NCI-H82 (cell line): ENCODE measurements around the gene PKNOX2.

ENCODE experiments used
- DNase-seq: peaks from one replicate; lab custom pipeline; 2025; lab: John Stamatoyannopoulos, UW

The PKNOX2 gene

DNA sequence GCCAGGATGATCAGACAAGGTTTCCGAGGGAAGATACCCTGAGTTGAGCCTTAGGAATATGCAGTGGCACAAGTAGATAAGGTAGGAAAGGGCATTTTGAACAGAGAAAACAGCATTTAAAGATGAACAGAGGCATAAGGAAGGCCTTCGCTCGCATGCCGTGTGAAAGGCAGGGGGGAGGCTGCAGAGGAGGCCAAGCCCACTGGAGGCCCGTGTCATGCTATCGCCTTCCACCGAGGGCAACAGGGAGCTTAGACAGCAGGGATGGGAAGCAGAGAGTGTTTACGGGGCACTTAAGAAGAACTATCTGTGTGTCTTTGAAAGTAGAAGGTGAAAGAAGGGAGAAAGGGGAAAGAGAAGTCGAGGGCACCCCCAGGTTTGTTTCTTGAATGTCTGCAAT is 148.3 kb downstream of the PKNOX2 start:
- no peak for DNase-seq

DNA sequence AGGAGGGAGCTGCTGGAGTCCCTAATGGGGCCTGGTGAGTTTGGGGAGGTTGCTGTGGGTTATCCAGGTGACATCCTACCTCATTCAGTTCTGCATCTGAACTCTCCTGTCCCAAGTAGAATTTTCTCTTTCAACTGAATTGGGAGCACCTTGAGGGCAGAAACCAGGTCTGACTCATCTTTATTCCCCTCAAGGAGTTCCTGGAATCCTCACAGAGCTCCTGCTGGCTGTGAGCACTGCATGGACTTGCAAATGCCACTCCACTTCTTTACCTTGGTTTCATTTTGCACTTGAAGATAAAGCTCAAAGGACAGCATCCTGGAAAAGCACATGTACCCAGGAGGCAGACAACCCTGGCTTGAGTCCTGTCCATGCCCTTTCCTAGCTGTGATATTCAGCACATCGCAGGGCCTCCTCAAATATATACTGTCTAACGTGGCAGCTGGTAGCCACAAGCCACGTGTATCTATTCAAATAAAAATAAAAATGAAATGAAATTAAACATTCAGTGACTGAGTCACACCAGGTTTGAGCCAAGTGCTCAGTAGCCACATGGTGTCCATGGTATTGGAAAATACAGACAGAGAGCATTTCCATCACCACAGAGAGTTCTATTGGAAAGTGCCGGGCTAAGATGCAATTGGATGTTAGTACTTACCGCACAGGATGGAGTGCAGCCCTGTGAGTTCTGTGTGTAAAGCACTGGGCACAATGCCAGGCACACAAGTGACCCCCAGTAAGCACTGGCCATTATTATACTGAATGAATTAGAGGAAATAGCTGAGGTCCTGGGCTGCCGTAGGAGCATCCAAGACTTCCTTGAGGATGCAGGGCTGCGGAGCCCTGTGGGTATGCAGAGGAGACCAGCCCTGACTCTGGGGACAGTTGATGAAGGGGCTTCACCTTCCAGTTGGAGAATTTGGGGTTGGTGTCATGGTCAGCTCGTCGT is 149.0 kb downstream of the PKNOX2 start:
- no peak for DNase-seq

DNA sequence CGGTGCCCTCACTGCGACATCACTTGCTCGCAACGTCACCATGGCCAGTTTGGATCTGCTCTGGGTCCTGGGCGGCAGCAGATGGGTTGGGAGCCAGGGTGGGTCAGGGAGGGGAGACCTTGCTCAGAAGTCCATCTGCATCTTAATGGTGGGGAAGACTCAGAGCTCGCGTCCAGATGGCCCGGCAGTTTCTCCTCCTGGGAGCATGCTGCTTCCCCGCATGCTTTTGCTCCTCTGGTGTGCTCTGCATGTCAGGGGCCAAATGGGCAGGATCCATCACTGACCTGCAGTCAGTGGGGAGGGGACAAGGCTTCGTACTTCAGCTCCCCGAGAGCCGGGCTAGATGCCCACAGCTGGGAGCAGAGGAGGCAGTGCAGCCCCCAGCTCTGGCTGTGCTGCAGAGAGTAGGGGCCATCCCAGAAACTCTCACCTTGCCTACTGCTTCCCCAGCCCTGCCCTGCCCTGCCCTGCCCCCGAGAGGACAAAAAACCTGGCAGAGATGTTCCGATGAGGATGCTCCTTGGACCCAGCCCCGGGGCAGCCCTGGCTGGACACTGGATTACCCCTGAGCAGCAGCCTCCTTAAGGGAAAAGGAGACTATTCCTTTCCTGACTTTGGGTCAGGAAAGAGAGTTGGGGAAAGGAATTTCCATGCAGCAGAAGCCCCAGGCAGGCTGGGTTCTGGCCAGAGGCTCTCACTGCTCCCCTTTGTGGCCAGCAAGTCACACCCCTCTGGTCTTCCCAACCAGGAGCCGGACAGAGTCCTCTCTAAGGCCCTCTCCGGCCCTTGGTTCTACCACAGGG is 149.9 kb downstream of the PKNOX2 start:
- DNase-seq: no peak

DNA sequence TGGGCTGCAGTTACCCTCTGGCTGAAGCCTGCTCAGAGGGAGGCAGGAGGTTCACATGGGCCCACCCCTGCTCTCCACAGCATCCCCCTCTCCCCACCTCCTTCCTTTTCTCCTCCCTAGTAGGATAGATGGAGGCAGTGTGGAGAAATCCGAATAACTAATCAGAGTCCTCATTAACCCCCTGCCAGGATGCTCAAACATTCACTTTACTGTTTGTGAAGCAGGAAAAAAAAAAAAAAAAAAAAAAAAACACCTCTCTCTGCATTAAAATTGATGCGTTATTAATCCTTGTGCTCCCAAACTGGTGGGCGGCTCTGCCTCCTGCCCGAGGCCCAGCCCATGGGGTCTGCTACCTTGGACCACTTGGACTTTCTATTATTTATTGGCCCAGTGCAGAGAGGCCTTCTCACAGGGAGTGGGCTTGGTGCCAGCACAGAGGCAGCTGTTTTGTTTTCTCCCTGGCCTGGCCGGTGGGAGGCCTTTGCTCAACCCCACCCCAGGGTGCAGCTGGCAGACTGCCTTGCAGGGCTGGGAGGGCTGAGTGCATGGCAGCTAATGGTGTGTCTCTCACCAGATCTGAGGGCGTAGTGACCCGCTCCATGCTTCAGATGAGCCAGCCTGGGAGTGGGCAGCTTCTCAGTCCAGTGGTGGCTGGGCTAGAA is 150.7 kb downstream of the PKNOX2 start:
- no peak for DNase-seq

DNA sequence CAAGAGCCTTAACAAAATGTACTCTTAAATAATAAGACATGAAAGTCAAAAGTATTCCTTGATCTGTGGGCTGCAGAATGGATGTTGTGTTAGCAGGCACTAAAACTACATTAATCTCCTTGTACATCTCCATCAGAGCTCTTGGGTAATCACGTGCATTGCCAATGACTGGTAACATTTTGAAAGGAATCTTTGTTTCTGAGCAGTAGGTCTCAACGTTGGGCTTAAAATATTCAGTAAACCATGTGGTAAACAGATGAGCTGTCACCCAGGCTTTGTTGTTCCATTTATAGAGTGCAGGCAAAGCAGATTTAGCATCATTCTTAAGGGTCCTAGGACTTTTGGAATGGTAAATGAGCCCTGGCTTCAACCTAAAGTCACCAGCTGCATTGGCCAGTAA is 152.9 kb downstream of the PKNOX2 start:
- no peak for DNase-seq

DNA sequence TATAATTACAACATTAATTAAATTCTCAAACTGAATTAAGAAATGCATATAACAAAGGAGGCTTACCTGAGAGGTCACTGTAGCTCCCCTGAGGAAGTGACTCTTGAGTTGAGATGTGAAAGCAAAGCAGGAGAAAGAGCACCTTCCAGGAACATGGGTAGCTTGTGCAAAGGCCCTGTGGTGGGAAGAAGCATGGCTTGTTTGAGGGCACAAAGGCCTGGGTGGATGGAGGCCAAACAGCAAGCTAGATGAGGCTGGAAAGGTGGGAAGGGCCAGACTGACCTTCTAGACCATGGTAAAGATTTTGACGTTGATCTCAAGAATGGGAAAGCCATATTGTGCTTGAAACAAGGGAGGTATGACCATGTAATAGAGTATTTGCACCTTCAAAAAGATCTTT is 155.1 kb downstream of the PKNOX2 start:
- DNase-seq: no peak

DNA sequence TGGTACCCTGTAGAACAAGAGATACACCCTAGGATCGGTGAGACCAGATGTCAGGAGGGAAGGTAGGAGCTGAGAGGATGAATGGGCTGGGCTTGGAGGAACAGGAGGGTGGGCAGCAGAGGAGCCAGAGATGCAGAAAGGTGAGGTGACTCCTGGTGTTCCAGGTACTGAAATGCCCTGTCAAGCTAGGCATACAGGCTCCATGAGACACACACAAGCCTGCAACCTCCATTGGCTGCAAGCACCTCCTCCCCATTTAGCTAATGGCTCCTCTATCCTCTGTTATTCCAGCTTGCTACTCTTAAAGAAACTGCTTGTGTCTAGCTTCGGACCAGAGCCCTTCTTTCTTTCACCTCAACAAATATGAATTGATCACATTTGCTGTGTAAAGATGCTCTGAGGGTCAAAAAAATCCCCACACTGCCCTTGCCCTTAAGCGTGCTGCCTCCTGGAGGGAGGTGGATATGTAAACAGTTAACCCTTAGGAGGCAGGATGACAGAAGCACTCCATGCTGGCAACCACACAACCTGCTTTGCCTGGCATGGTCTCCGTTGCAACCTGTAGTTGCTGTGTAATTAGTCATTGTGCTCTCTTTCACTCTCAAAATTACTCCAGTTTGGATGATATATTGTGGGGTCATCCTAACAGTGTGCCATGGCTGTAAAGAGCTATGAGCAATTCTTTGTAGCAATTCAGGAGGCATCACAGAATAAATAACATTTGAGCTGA is 156.0 kb downstream of the PKNOX2 start:
- DNase-seq: no peak

DNA sequence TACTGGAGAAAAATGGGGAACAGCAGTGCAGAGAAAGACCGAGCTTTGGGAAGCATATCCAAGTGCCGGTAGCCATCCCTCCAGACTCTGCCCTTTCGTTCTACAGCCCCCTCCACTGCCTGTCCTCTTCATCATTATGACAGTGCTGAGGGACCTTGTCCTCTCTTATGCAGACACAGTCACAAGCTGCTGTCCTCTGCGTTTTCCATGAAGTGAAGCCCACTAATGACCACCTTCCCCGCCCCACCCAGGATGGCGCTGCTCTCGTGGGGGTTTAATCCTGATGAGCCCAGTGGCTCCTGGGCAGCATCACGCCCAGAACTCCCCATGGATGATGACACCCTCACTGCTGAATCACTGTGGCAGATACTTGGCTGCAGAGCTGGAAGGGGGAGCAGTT is 157.7 kb downstream of the PKNOX2 start:
- no peak for DNase-seq

DNA sequence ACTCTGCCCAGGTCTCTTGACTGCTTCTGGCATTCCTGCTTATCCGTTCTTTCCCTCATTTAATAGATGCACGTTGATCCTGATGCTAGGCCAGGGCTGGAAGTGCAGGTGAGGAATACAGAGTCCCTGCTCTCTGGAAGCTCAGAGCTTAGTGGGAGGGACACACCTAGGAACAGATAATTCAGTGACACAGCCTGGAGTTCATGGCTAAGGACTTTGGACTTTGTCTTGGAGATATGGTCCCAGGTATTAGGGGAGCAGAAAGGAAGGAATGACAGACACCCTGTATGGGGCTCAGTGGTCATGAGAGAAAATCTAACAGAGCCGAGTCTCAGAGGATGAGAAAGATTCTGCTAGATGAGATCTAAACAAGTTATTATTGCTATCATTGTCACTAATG is 160.6 kb downstream of the PKNOX2 start:
- DNase-seq: no peak

DNA sequence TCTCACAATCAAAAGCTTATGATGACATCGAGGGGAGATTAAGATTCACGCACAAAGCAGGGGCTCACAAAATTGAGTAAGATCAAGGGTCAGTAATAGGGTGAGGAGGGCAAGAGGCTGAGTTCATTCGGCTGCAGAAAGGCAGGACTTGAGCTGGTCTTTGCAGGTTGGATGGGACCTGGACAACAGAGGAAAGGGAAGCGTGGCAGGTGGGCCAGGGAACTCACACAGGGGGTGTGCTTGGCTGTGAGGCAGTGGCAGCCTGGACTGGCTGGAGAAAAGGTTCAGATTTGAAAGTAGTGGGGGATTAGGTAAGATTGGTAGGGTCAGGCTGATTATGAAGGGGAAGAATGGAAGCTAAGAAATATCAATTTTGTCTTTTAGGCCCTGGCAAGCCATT is 161.6 kb downstream of the PKNOX2 start:
- DNase-seq: no peak

DNA sequence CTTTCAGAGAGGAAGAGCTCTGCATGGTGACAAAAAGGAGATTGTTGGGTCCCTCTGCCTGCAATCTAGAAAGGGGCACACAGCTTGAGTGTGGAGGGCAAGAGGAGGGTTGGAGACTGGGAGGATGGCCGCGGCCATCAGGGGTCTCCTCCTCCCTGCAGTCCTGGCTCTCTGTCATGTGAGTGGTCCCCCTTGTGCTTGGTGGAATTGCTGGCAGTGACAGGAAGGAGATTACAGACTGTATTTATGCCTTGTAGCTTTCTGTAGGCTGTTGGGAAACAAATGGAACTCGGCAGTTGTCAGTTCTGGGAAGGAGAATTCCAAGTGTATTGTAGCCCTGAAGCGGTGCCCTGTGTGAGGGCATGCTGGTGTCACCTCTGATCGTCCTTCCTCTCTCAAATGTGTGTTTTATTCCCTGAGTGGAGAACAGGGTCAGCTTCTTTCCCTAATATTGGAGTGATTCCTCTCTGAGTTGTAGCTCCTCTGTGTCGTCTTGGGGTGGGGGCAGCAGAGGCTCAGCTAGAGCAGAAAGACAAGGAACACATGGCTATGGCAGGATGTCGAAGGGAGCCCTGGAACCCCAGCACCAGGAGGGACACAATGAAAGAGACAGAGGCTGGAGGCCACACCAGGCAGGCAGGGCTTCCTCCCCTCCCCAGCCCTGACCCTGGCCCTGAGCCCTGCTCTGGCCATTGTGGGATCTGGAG is 163.1 kb downstream of the PKNOX2 start:
- DNase-seq: no peak

DNA sequence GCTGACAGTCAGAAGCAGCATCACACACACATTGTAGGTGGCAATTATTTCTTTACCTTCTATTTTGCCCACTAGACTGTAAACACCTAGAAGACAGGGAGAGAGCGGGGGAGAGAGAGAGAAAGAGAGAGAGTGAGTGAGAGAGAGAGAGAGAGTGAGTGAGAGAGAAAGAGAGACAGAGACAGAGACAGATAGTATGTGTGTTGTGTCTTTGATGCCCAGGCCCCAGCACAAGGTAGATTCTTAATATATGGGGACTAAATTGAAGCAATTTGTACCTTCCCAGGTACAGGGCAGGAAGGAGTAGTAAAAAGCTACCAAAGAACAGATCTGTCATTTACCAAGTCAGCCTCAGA is 163.7 kb downstream of the PKNOX2 start:
- DNase-seq: no peak

DNA sequence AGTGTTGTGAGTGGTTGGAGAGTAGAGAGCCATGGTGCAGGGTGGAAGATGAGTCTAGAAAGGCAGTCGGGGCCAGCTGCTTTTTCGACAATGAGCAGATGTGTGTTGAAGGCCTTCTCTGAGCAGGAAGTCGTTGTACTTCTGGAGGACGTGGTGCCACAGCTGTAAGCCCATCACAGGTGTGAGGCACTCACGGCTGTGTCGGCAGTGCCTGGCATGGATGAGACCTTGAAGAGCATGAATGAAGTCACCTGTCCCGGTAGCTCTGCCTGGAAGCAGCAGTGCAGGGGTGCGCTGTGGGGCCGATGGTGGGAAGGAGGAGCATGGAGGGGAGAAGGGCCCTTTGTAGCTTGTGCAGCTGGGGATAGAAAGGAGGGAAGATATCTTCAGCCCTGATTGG is 165.2 kb downstream of the PKNOX2 start:
- no peak for DNase-seq

DNA sequence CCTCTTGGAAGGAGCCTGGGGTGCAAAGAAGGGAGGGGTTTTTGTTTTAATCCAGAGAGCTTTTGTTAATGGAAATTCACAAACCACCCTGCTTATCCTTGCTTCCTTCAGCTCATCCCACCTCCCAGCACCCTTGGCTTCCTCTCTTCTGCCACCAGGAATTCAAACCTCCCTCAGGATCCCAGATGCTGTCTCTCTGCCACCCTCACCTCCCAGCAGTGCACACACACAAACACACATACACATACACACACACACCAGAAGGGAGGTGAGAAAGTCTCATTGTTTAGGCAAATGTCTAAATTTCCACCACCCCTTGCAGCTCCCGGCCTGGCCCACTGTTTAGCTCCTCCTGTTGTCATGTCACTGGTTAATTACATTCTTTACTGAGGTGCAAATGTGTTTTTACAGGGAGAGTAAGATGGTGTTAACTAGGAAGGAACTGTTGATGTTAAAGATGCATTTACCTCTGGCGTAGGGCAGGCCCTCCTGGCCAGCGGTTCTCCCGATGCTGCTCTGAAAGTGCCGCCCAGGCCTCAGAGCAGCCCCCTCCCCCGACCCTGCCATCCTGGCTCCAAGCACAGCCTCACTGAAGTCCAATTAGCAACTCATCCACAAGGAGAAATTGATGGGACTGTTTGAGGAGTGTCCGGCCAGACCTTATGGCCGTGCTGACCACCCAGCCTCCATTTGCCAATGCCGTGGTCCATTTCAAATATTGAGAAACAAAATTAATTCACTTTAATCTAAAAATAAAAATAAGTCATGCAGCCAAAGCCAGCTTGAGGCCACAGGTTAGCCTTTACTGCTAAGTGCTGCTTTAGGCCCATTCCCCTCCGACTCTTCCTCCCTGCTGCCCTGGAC is 166.1 kb downstream of the PKNOX2 start:
- DNase-seq: peak; percentile 14

DNA sequence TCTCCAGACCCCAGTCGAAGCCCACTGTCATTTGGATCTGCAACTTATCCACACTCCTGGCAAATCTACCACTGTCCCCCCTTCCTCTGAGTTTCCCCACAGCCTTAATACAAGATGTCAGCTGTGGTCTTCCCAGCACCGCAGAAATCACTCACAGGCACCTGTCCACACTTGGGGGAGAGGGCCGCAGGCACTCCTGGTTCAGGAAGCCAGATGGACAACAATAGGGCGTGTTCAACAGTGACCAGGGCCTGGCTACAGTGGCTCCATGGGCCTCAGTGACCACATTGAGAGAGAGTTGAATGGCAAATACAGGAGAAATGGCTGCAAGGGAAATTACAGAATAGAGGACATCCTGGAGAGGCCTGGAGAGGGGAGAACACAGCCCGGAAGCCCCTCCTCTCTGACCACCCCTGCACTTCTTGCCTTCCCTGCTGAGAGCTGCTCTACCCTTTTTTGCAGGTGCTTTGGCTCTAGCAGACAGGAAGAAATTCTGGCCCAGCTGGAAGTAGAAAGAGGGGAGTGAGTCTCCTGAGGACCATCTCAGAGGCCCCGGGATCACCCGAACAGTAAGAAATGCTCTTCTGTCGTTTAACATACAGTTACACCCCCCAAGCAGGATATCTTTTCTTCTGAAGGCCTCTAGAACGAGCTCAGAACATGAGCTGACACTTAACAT is 166.9 kb downstream of the PKNOX2 start:
- no peak for DNase-seq

DNA sequence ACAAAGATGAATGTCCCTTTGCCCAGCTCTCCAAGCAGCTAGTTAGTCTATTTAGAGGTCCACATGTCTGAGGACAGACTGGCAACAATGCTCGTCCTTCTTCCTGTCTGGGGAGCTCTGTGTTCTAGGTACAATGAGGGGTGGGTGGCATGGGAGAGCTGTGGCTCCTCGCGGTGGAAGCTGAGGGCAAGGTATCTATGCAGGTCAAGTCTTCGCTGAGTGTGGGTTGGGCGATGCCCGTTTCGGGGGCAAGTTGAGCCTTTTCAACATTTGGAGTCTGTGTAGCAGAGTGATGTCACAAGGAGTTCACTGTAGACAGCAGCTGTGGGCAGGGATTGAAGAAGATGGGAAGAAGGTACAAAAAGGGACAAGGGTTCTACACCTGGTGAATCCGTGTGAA is 168.3 kb downstream of the PKNOX2 start:
- no peak for DNase-seq

DNA sequence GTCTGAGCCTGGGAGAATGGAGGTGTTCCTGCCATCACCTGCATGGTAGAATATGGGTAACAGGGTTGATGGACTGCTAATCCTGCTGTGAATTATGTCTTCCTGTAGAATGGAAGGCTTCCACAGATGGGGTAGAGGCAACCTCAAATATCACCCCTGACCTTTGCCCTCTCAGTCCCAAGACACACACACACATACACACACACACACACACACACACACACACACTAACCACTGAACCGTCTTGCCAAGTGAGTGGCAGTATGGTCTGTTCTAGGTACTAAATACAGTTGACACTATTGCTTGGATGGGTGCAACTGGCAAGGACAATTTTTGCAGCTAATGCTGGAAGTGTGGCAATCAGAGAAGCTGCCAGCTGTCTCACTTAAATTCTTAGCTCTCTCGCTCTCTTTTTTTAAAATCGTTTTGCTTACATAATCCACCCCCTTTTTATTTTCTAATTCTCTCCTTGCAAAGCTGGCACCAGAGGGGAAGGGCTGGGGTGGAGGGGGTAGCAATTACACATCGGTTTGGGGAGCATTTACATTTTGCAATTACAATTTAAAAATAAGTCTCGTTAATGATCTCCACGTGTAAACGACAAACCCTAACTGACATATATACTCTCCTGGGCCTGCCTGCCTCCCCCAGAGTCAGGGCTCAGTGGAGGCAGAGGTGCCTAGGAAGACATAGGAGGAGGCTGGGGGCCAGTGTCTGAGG is 169.0 kb downstream of the PKNOX2 start:
- DNase-seq: no peak

DNA sequence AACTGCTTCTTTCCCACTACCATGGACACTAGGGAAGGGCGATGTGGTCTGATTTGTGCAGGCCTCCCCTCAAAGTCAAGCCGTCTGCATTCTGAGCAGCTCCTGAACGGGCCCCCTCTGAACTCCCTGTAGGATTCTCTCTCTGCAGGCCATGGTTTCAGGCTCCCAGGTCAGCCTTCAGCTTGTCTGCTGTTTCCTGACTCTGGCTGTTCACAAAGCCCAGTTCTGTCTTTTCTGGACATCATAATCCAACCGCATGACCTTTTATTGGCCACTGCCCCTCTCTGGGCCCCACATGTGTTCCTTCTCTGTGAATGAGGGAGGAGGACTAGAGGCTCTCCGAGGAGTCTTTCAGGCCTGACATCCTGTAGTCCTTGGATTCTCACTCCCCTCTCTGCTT is 170.6 kb downstream of the PKNOX2 start:
- no peak for DNase-seq
